Liver (tissue), 3 donors: ENCODE measurements around the gene MYO1C.

Experiments
- ATF3 ChIP-seq: IDR thresholded peaks from 2 replicates; pipeline ENCODE4 v1.6.1; 2016; ENCODE audit warnings: antibody characterized with exemption
- CTCF ChIP-seq: fragments of 150-350 bp; IDR thresholded peaks from 2 replicates; pipeline ENCODE4 v1.5.1; 2017; ENCODE audit warnings: improper control_type of control experiment, low read depth, low read length; ENCODE audit not compliant: missing input control
- EGR1 ChIP-seq, 2 donors: IDR thresholded peaks; 2 replicates each; pipeline ENCODE4 v1.6.1; 2016 to 2018; ENCODE audit warnings: antibody characterized with exemption in 2 of 2, low read depth in 2 of 2
- FOXA1 ChIP-seq: IDR thresholded peaks from 2 replicates; pipeline ENCODE4 v1.6.1; 2016; ENCODE audit warnings: antibody characterized with exemption
- JUND ChIP-seq, 2 donors: IDR thresholded peaks; 2 replicates each; pipeline ENCODE4 v1.6.1; 2016; ENCODE audit warnings: antibody characterized with exemption in 2 of 2
- MAX ChIP-seq: IDR thresholded peaks from 2 replicates; pipeline ENCODE4 v1.6.1; 2016; ENCODE audit warnings: antibody characterized with exemption
- RAD21 ChIP-seq, 2 donors: IDR thresholded peaks; 2 replicates each; pipeline ENCODE4 v1.6.1; 2016; ENCODE audit warnings: antibody characterized with exemption in 2 of 2, mild to moderate bottlenecking in 2 of 2
- REST ChIP-seq: IDR thresholded peaks from 2 replicates; pipeline ENCODE4 v1.6.1; 2016; ENCODE audit warnings: antibody characterized with exemption, mild to moderate bottlenecking
- RXRA ChIP-seq, 2 donors: IDR thresholded peaks; 2 replicates each; pipeline ENCODE4 v1.6.1; 2017 to 2018; ENCODE audit warnings: antibody characterized with exemption in 2 of 2, mild to moderate bottlenecking in 1 of 2
- SP1 ChIP-seq: IDR thresholded peaks from 2 replicates; pipeline ENCODE4 v1.6.1; 2018; ENCODE audit warnings: antibody characterized with exemption, mild to moderate bottlenecking
- TAF1 ChIP-seq: conservative IDR thresholded peaks from 2 replicates; pipeline ENCODE4 v1.6.1; 2016; ENCODE audit warnings: antibody characterized with exemption, mild to moderate bottlenecking
- ZBTB33 ChIP-seq: IDR thresholded peaks from 2 replicates; pipeline ENCODE4 v1.6.1; 2016; ENCODE audit warnings: antibody characterized with exemption
- donor health status: healthy.
- donor health status: healthy.

GRCh38 chr17:1420981-1421380, 71.5 kb downstream of the MYO1C start:
- no peak for TF ChIP-seq CTCF
- TF ChIP-seq SP1, result no peak
- no peak for TF ChIP-seq REST
- no peak for TF ChIP-seq JUND (IDR thresholded peaks at IDR 0.05)
- no peak for TF ChIP-seq EGR1 (IDR thresholded peaks at IDR 0.05; ENCODE audit: low read depth in 2 of 2)
- TF ChIP-seq ATF3, result no peak
- TF ChIP-seq RAD21 (IDR thresholded peaks at IDR 0.05), result no peak
- TF ChIP-seq FOXA1, result no peak
- TF ChIP-seq MAX, result no peak
- no peak for TF ChIP-seq ZBTB33
- TF ChIP-seq TAF1, result no peak
- TF ChIP-seq RXRA (IDR thresholded peaks at IDR 0.05), result no peak
